ENCODE measurements around the gene SIRPG. TPM values are rescaled to one million over a fixed set of nuclear protein-coding genes. Genes with fewer than 3 reads are reported as not detected.
"Not testable (repeated sequence)": the region's sequence is repeated elsewhere in the genome, so short reads cannot be mapped to it uniquely, and the experiment has no call there.

SIRPG gene
- total RNA-seq, 1 donor from 2014 or later, result not detected

GRCh38 chr20:1651268-1652058 is 6.1 kb downstream of the SIRPG start:
- no peak overlapping the region for H3K4me3 ChIP-seq
- H3K27me3 ChIP-seq, result no peaks in the 10 kb centered on the region
- no peak overlapping the region for H3K27ac ChIP-seq
- intact Hi-C loops (cut with DNase I), result no loop called here
- no peaks in the 10 kb centered on the region for H3K36me3 ChIP-seq
- H3K4me1 ChIP-seq, result no peaks in the 10 kb centered on the region
- H3K9me3 ChIP-seq, result no peaks in the 10 kb centered on the region
- DNase-seq (ENCODE audit: extremely low spot score in 2 of 2), result peak in 1 of 2 donors; percentile 32
- no peak for TF ChIP-seq POLR2A (IDR thresholded peaks at IDR 0.05)
- TF ChIP-seq POLR2AphosphoS5 (IDR thresholded peaks at IDR 0.05; ENCODE audit: insufficient read depth in 1 of 2, low read depth in 1 of 2), result no peak
- no peak for TF ChIP-seq CTCF (IDR thresholded peaks at IDR 0.05)

GRCh38 chr20:1648101-1648500 is 9.5 kb downstream of the SIRPG start:
- Histone ChIP-seq H3K9me3 (no peaks in the 10 kb centered on the region), H3K27ac (no peak overlapping the region), H3K36me3 (no peaks in the 10 kb centered on the region), H3K27me3 (no peaks in the 10 kb centered on the region), H3K4me3 (no peak overlapping the region), H3K4me1 (no peaks in the 10 kb centered on the region)
- no peak for TF ChIP-seq POLR2AphosphoS5 (IDR thresholded peaks at IDR 0.05; ENCODE audit: insufficient read depth in 1 of 2, low read depth in 1 of 2)
- TF ChIP-seq POLR2A (IDR thresholded peaks at IDR 0.05), result no peak
- no peak for TF ChIP-seq CTCF (IDR thresholded peaks at IDR 0.05)
- no peak for DNase-seq (ENCODE audit: extremely low spot score in 2 of 2)
- intact Hi-C loops (cut with DNase I), result no loop called here

GRCh38 chr20:1646975-1647431 is 10.6 kb downstream of the SIRPG start:
- intact Hi-C loops (cut with DNase I), result no loop called here
- Histone ChIP-seq H3K4me3 (no peak overlapping the region), H3K27ac (no peak overlapping the region), H3K4me1 (no peaks in the 10 kb centered on the region), H3K27me3 (no peaks in the 10 kb centered on the region), H3K36me3 (no peaks in the 10 kb centered on the region), H3K9me3 (no peaks in the 10 kb centered on the region)
- TF ChIP-seq CTCF (IDR thresholded peaks at IDR 0.05), result no peak
- no peak for TF ChIP-seq POLR2A (IDR thresholded peaks at IDR 0.05)
- no peak for TF ChIP-seq POLR2AphosphoS5 (IDR thresholded peaks at IDR 0.05; ENCODE audit: insufficient read depth in 1 of 2, low read depth in 1 of 2)
- DNase-seq (ENCODE audit: extremely low spot score in 2 of 2), result peak in 1 of 2 donors; percentile 34

GRCh38 chr20:1644101-1644962 is 13.2 kb downstream of the SIRPG start:
- intact Hi-C loops (cut with DNase I), result no loop called here
- no peaks in the 10 kb centered on the region for H3K36me3 ChIP-seq
- no peak overlapping the region for H3K4me3 ChIP-seq
- no peaks in the 10 kb centered on the region for H3K9me3 ChIP-seq
- H3K27ac ChIP-seq, result no peak overlapping the region
- no peaks in the 10 kb centered on the region for H3K4me1 ChIP-seq
- TF ChIP-seq POLR2AphosphoS5 (IDR thresholded peaks at IDR 0.05; ENCODE audit: insufficient read depth in 1 of 2, low read depth in 1 of 2) (no peak), POLR2A (IDR thresholded peaks at IDR 0.05) (no peak), CTCF (IDR thresholded peaks at IDR 0.05) (no peak)
- H3K27me3 ChIP-seq, result no peaks in the 10 kb centered on the region
- peak in 1 of 2 donors; percentile 62 for DNase-seq (ENCODE audit: extremely low spot score in 2 of 2)

GRCh38 chr20:1638643-1639042 is 18.9 kb downstream of the SIRPG start:
- H3K36me3 ChIP-seq; DNase-seq (ENCODE audit: extremely low spot score in 2 of 2); intact Hi-C loops (cut with DNase I); H3K4me1 ChIP-seq; H3K9me3 ChIP-seq; H3K27me3 ChIP-seq; H3K27ac ChIP-seq; H3K4me3 ChIP-seq: not testable (repeated sequence)

Measured in vagina (tissue), 2 donors.